CD4-positive, CD25-positive, alpha-beta regulatory T cell (primary cell): ENCODE data around the gene STEAP2. TPM values are rescaled to one million over a fixed set of nuclear protein-coding genes. Genes with fewer than 3 reads are reported as not detected.

Experiments used
- ATAC-seq, 2 donors: fragments of 150-1000 bp; cut with Tn5 transposase; one replicate each; pipeline ENCODE4 v1.10.0; 2021; ENCODE audit warnings: low read depth in 2 of 2, moderate number of reproducible peaks in 2 of 2, moderate library complexity in 1 of 2
- DNase-seq, 3 donors: peaks; one replicate each; pipeline versions ENCODE4 v3.0.0 to v3.0.0-alpha.2; 2012 to 2022; ENCODE audit warnings: mixed read lengths in 1 of 3
- H3K27ac ChIP-seq: one replicate; pipeline ENCODE4 v1.7.0; 2013; ENCODE audit warnings: mild to moderate bottlenecking, low read length; ENCODE audit not compliant: insufficient read depth, poor library complexity, severe bottlenecking
- H3K27me3 ChIP-seq: one replicate; pipeline ENCODE4 v1.7.0; 2013; ENCODE audit warnings: low read length; ENCODE audit not compliant: control insufficient read depth, insufficient read depth
- H3K36me3 ChIP-seq: one replicate; pipeline ENCODE4 v1.7.0; 2013; ENCODE audit warnings: mild to moderate bottlenecking, low read length, moderate library complexity; ENCODE audit not compliant: control insufficient read depth, insufficient read depth
- H3K4me1 ChIP-seq: 2 replicates; pipeline ENCODE4 v1.7.0; 2013; ENCODE audit warnings: mild to moderate bottlenecking, low read length; ENCODE audit not compliant: insufficient read depth, control insufficient read depth, poor library complexity, severe bottlenecking
- H3K4me3 ChIP-seq: one replicate; pipeline ENCODE4 v1.7.0; 2013; ENCODE audit warnings: low read depth, mild to moderate bottlenecking, low read length, moderate library complexity
- H3K9me3 ChIP-seq, 2 experiments: 1 replicate in 1 of 2; 2 replicates in 1 of 2; pipeline ENCODE4 v1.7.0; 2013; ENCODE audit warnings: low read length in 2 of 2, mild to moderate bottlenecking in 1 of 2, moderate library complexity in 1 of 2; ENCODE audit not compliant: control insufficient read depth in 2 of 2
- H3K27ac Mint-ChIP-seq, 3 donors: one replicate each; pipeline ENCODE4 v1.8.0; 2020 to 2022; ENCODE audit warnings: mild to moderate bottlenecking in 3 of 3, mixed read lengths in 3 of 3, moderate library complexity in 2 of 3
- H3K27me3 Mint-ChIP-seq: one replicate; pipeline ENCODE4 v1.8.0; 2022; ENCODE audit warnings: mild to moderate bottlenecking, mixed read lengths
- H3K36me3 Mint-ChIP-seq: one replicate; pipeline ENCODE4 v1.8.0; 2020; ENCODE audit warnings: mixed read lengths
- H3K4me1 Mint-ChIP-seq, 4 donors: one replicate each; pipeline ENCODE4 v1.8.0; 2020 to 2022; ENCODE audit warnings: mixed read lengths in 4 of 4, mild to moderate bottlenecking in 1 of 4
- H3K4me3 Mint-ChIP-seq, 4 donors: one replicate each; pipeline ENCODE4 v1.8.0; 2020 to 2022; ENCODE audit warnings: mild to moderate bottlenecking in 4 of 4, mixed read lengths in 4 of 4, moderate library complexity in 3 of 4
- H3K9me3 Mint-ChIP-seq, 7 donors: one replicate each; pipeline ENCODE4 v1.8.0; 2020 to 2022; ENCODE audit warnings: mixed read lengths in 7 of 7, mild to moderate bottlenecking in 3 of 7, moderate library complexity in 2 of 7
- polyA plus RNA-seq, 4 donors: library from polyadenylated mRNA; unstranded; fragments of 300-500 nt; fragmentation: Illumina TruSeq; gene quantifications; one replicate each; pipeline ENCODE4 v1.2.3, GENCODE V29; 2021
- total RNA-seq: library from RNA; stranded (reverse); gene quantifications from one replicate; pipeline ENCODE4 v1.2.3, GENCODE V29; 2022

Gene STEAP2
- not detected for total RNA-seq
- not detected for polyA plus RNA-seq

- peak within 1 kb of the TSS in 1 of 4 donors; percentile 31 for H3K4me3 Mint-ChIP-seq
- H3K27me3 ChIP-seq, result peaks cover 18% of the 10 kb centered on the region
These were observed at the start of gene STEAP2 for GRCh38 chr7:90211391-90212148. Gene STEAP2, plus strand, starts transcription at chr7:90211740. Its CDS starts 13,343 bp downstream, at chr7:90225083.

GRCh38 chr7:90163534-90163933 is 48.0 kb upstream of the STEAP2 start:
- Mint-ChIP-seq H3K4me3 (no peak overlapping the region), H3K36me3 (no peaks in the 10 kb centered on the region), H3K9me3 (peaks cover 0 to 4% (median 0%) of the 10 kb centered on the region in 7 donors), H3K27ac (no peak overlapping the region), H3K4me1 (no peaks in the 10 kb centered on the region), H3K27me3 (peaks cover 6% of the 10 kb centered on the region)
- no peak overlapping the region for H3K4me3 ChIP-seq
- no peaks in the 10 kb centered on the region for H3K4me1 ChIP-seq
- DNase-seq, result no peak
- H3K36me3 ChIP-seq, result no peaks in the 10 kb centered on the region
- H3K9me3 ChIP-seq, result no peaks in the 10 kb centered on the region
- no peak overlapping the region for H3K27ac ChIP-seq
- ATAC-seq, result no peak
- no peaks in the 10 kb centered on the region for H3K27me3 ChIP-seq

More at GRCh38 chr7:90211391-90212148, at the start of gene STEAP2:
- no peak within 1 kb of the TSS for H3K4me3 ChIP-seq
- no peaks in the 10 kb centered on the region for H3K9me3 ChIP-seq
- Mint-ChIP-seq H3K27me3 (peaks cover 14% of the 10 kb centered on the region), H3K9me3 (no peaks in the 10 kb centered on the region), H3K4me1 (no peaks in the 10 kb centered on the region), H3K27ac (no peak within 1 kb of the TSS), H3K36me3 (no peaks in the 10 kb centered on the region)
- no peak within 1 kb of the TSS for H3K27ac ChIP-seq
- H3K4me1 ChIP-seq, result no peaks in the 10 kb centered on the region
- H3K36me3 ChIP-seq, result no peaks in the 10 kb centered on the region
- ATAC-seq (peak in 1 of 2 donors; percentile 37), DNase-seq (peak in 1 of 3 donors; percentile 8)

GRCh38 chr7:90165724-90166123 is 45.8 kb upstream of the STEAP2 start:
- Histone ChIP-seq H3K9me3 (no peaks in the 10 kb centered on the region), H3K27me3 (no peaks in the 10 kb centered on the region), H3K4me3 (no peak overlapping the region), H3K27ac (no peak overlapping the region), H3K36me3 (no peaks in the 10 kb centered on the region), H3K4me1 (no peaks in the 10 kb centered on the region)
- Mint-ChIP-seq H3K4me1 (no peaks in the 10 kb centered on the region), H3K27ac (no peak overlapping the region), H3K4me3 (no peak overlapping the region), H3K27me3 (peaks cover 4% of the 10 kb centered on the region), H3K36me3 (no peaks in the 10 kb centered on the region), H3K9me3 (peaks cover 0 to 4% (median 2%) of the 10 kb centered on the region in 7 donors)
- DNase-seq (no peak), ATAC-seq (no peak)

GRCh38 chr7:90166153-90166552 is 45.4 kb upstream of the STEAP2 start:
- Histone ChIP-seq H3K4me3 (no peak overlapping the region), H3K4me1 (no peaks in the 10 kb centered on the region), H3K27ac (no peak overlapping the region), H3K36me3 (no peaks in the 10 kb centered on the region), H3K27me3 (no peaks in the 10 kb centered on the region), H3K9me3 (no peaks in the 10 kb centered on the region)
- DNase-seq, result no peak
- H3K4me1 Mint-ChIP-seq, result no peaks in the 10 kb centered on the region
- no peaks in the 10 kb centered on the region for H3K36me3 Mint-ChIP-seq
- no peak overlapping the region for H3K27ac Mint-ChIP-seq
- peaks cover 6% of the 10 kb centered on the region for H3K27me3 Mint-ChIP-seq
- ATAC-seq, result no peak
- H3K9me3 Mint-ChIP-seq, result peaks cover 0 to 6% (median 2%) of the 10 kb centered on the region in 7 donors
- H3K4me3 Mint-ChIP-seq, result no peak overlapping the region

- Histone ChIP-seq H3K9me3 (no peaks in the 10 kb centered on the region), H3K4me1 (no peaks in the 10 kb centered on the region), H3K4me3 (no peak overlapping the region), H3K27ac (no peak overlapping the region), H3K36me3 (no peaks in the 10 kb centered on the region), H3K27me3 (no peaks in the 10 kb centered on the region)
- DNase-seq (no peak), ATAC-seq (no peak)
- H3K27ac Mint-ChIP-seq, result no peak overlapping the region
- H3K4me1 Mint-ChIP-seq, result no peaks in the 10 kb centered on the region
- no peak overlapping the region for H3K4me3 Mint-ChIP-seq
- H3K27me3 Mint-ChIP-seq, result peaks cover 6% of the 10 kb centered on the region
- peaks cover 0 to 10% (median 4%) of the 10 kb centered on the region in 7 donors for H3K9me3 Mint-ChIP-seq
- H3K36me3 Mint-ChIP-seq, result no peaks in the 10 kb centered on the region
These were observed 44.2 kb upstream of the STEAP2 start for GRCh38 chr7:90167361-90167760.

GRCh38 chr7:90169891-90170290 is 41.6 kb upstream of the STEAP2 start:
- Histone ChIP-seq H3K27ac (no peak overlapping the region), H3K4me3 (no peak overlapping the region), H3K36me3 (no peaks in the 10 kb centered on the region), H3K4me1 (no peaks in the 10 kb centered on the region), H3K9me3 (no peaks in the 10 kb centered on the region), H3K27me3 (no peaks in the 10 kb centered on the region)
- Mint-ChIP-seq H3K36me3 (no peaks in the 10 kb centered on the region), H3K27ac (no peak overlapping the region), H3K9me3 (peaks cover 0 to 12% (median 4%) of the 10 kb centered on the region in 7 donors), H3K27me3 (peaks cover 6% of the 10 kb centered on the region), H3K4me3 (no peak overlapping the region), H3K4me1 (no peaks in the 10 kb centered on the region)
- no peak for ATAC-seq
- DNase-seq, result no peak

- Histone ChIP-seq H3K27me3 (no peaks in the 10 kb centered on the region), H3K27ac (no peak overlapping the region), H3K36me3 (no peaks in the 10 kb centered on the region), H3K9me3 (no peaks in the 10 kb centered on the region), H3K4me1 (no peaks in the 10 kb centered on the region), H3K4me3 (no peak overlapping the region)
- Mint-ChIP-seq H3K36me3 (no peaks in the 10 kb centered on the region), H3K27ac (no peak overlapping the region), H3K9me3 (peaks cover 0 to 12% (median 4%) of the 10 kb centered on the region in 7 donors), H3K4me1 (no peaks in the 10 kb centered on the region), H3K4me3 (no peak overlapping the region), H3K27me3 (peaks cover 6% of the 10 kb centered on the region)
- no peak for DNase-seq
- no peak for ATAC-seq
These were observed 39.4 kb upstream of the STEAP2 start for GRCh38 chr7:90172121-90172520.

GRCh38 chr7:90172624-90173023 is 38.9 kb upstream of the STEAP2 start:
- H3K27me3 Mint-ChIP-seq, result peaks cover 6% of the 10 kb centered on the region
- DNase-seq, result no peak

More at GRCh38 chr7:90172624-90173023, 38.9 kb upstream of the STEAP2 start:
- Histone ChIP-seq H3K27me3 (no peaks in the 10 kb centered on the region), H3K4me3 (no peak overlapping the region), H3K9me3 (no peaks in the 10 kb centered on the region), H3K27ac (no peak overlapping the region), H3K4me1 (no peaks in the 10 kb centered on the region), H3K36me3 (no peaks in the 10 kb centered on the region)
- Mint-ChIP-seq H3K27ac (no peak overlapping the region), H3K9me3 (peaks cover 0 to 12% (median 4%) of the 10 kb centered on the region in 7 donors), H3K4me1 (no peaks in the 10 kb centered on the region), H3K36me3 (no peaks in the 10 kb centered on the region), H3K4me3 (no peak overlapping the region)
- ATAC-seq, result no peak
